ENCODE data around the gene ZSWIM4. TPM values are rescaled to one million over a fixed set of nuclear protein-coding genes. Genes with fewer than 3 reads are reported as not detected.
"Not testable (repeated sequence)": the region's sequence is repeated elsewhere in the genome, so short reads cannot be mapped to it uniquely, and the experiment has no call there.

Gene ZSWIM4
- polyA plus RNA-seq, 1 donor from 2014 or later = 4.7 TPM

GRCh38 chr19:13778847-13779246 lies 16.4 kb upstream of the ZSWIM4 start:
- no peaks in the 10 kb centered on the region for H3K27me3 ChIP-seq (ENCODE audit: insufficient read depth, low read depth, low read length)
- H4K20me1 ChIP-seq (ENCODE audit: insufficient read depth) = no peaks in the 10 kb centered on the region
- H3K9me2 ChIP-seq (ENCODE audit: insufficient read depth, low read length) = no peaks in the 10 kb centered on the region
- peaks cover 10% of the 10 kb centered on the region for H3K36me3 ChIP-seq (ENCODE audit: insufficient read depth, low read length)
- H2AFZ ChIP-seq (ENCODE audit: low read depth, low read length) = no peak overlapping the region
- no peaks in the 10 kb centered on the region for H3K9me3 ChIP-seq (ENCODE audit: low read length)
- TF ChIP-seq SMC3 (conservative IDR thresholded peaks at IDR 0.05; ENCODE audit: poor library complexity) = no peak
- no peak for TF ChIP-seq RAD21 (conservative IDR thresholded peaks at IDR 0.05)
- no peak for TF ChIP-seq REST (IDR thresholded peaks at IDR 0.05; ENCODE audit: borderline replicate concordance)
- TF ChIP-seq CTCF (IDR thresholded peaks at IDR 0.05; ENCODE audit: poor library complexity, severe bottlenecking) = no peak
- TF ChIP-seq MXI1 (conservative IDR thresholded peaks at IDR 0.05; ENCODE audit: poor library complexity, severe bottlenecking) = no peak
- TF ChIP-seq TAF1 (IDR thresholded peaks at IDR 0.05; ENCODE audit: low read depth) = no peak
- TF ChIP-seq EP300 (conservative IDR thresholded peaks at IDR 0.05; ENCODE audit: poor library complexity, severe bottlenecking) = no peak
- TF ChIP-seq POLR2AphosphoS5 (IDR thresholded peaks at IDR 0.05) = no peak
- TF ChIP-seq EZH2 (IDR thresholded peaks at IDR 0.05; ENCODE audit: borderline replicate concordance, insufficient read depth, low read length, poor library complexity, severe bottlenecking) = no peak
- H3K4me3 ChIP-seq (ENCODE audit: low read length) = no peak overlapping the region
- H3K9ac ChIP-seq (ENCODE audit: low read length) = no peak overlapping the region
- H3K27ac ChIP-seq (ENCODE audit: low read length) = no peak overlapping the region
- peaks cover 15% of the 10 kb centered on the region for H3K79me2 ChIP-seq (replicated peaks; ENCODE audit: insufficient read depth, low read length)
- H3K4me2 ChIP-seq (ENCODE audit: low read length) = no peak overlapping the region
- H3F3A ChIP-seq (ENCODE audit: insufficient read depth, low read length, poor library complexity, severe bottlenecking) = peaks cover 4% of the 10 kb centered on the region

- Histone ChIP-seq H3K36me3 (ENCODE audit: insufficient read depth, low read length) (peaks cover 10% of the 10 kb centered on the region), H3K79me2 (replicated peaks; ENCODE audit: insufficient read depth, low read length) (peaks cover 15% of the 10 kb centered on the region)
- H3K9ac ChIP-seq (ENCODE audit: low read length); H3F3A ChIP-seq (ENCODE audit: insufficient read depth, low read length, poor library complexity, severe bottlenecking); H3K9me2 ChIP-seq (ENCODE audit: insufficient read depth, low read length); H3K27ac ChIP-seq (ENCODE audit: low read length); H4K20me1 ChIP-seq (ENCODE audit: insufficient read depth); H3K27me3 ChIP-seq (ENCODE audit: insufficient read depth, low read depth, low read length); H3K4me3 ChIP-seq (ENCODE audit: low read length); H2AFZ ChIP-seq (ENCODE audit: low read depth, low read length); H3K9me3 ChIP-seq (ENCODE audit: low read length); H3K4me2 ChIP-seq (ENCODE audit: low read length): not testable (repeated sequence)
Measured at GRCh38 chr19:13779794-13780193, 15.4 kb upstream of the ZSWIM4 start.

GRCh38 chr19:13781547-13781946 lies 13.7 kb upstream of the ZSWIM4 start:
- H3K27ac ChIP-seq (ENCODE audit: low read length) = no peak overlapping the region
- TF ChIP-seq RAD21 (conservative IDR thresholded peaks at IDR 0.05) (no peak), TAF1 (IDR thresholded peaks at IDR 0.05; ENCODE audit: low read depth) (no peak), REST (IDR thresholded peaks at IDR 0.05; ENCODE audit: borderline replicate concordance) (no peak), SMC3 (conservative IDR thresholded peaks at IDR 0.05; ENCODE audit: poor library complexity) (no peak), EZH2 (IDR thresholded peaks at IDR 0.05; ENCODE audit: borderline replicate concordance, insufficient read depth, low read length, poor library complexity, severe bottlenecking) (no peak), EP300 (conservative IDR thresholded peaks at IDR 0.05; ENCODE audit: poor library complexity, severe bottlenecking) (no peak), CTCF (IDR thresholded peaks at IDR 0.05; ENCODE audit: poor library complexity, severe bottlenecking) (no peak), MXI1 (conservative IDR thresholded peaks at IDR 0.05; ENCODE audit: poor library complexity, severe bottlenecking) (no peak), POLR2AphosphoS5 (IDR thresholded peaks at IDR 0.05) (no peak)
- H3K79me2 ChIP-seq (replicated peaks; ENCODE audit: insufficient read depth, low read length) = peaks cover 2% of the 10 kb centered on the region
- H3K9me2 ChIP-seq (ENCODE audit: insufficient read depth, low read length) = no peaks in the 10 kb centered on the region
- H3K4me2 ChIP-seq (ENCODE audit: low read length) = no peak overlapping the region
- H4K20me1 ChIP-seq (ENCODE audit: insufficient read depth) = no peaks in the 10 kb centered on the region
- no peaks in the 10 kb centered on the region for H3K9me3 ChIP-seq (ENCODE audit: low read length)
- H2AFZ ChIP-seq (ENCODE audit: low read depth, low read length) = no peak overlapping the region
- H3K9ac ChIP-seq (ENCODE audit: low read length) = no peak overlapping the region
- H3K4me3 ChIP-seq (ENCODE audit: low read length) = no peak overlapping the region
- H3K27me3 ChIP-seq (ENCODE audit: insufficient read depth, low read depth, low read length) = no peaks in the 10 kb centered on the region
- H3K36me3 ChIP-seq (ENCODE audit: insufficient read depth, low read length) = peaks cover 10% of the 10 kb centered on the region
- H3F3A ChIP-seq (ENCODE audit: insufficient read depth, low read length, poor library complexity, severe bottlenecking) = no peaks in the 10 kb centered on the region

All from neural cell (in vitro differentiated cells).